Nephron progenitor cell (in vitro differentiated cells): ENCODE measurements around the gene CACNB4.
"Not testable (repeated sequence)": the region's sequence is repeated elsewhere in the genome, so short reads cannot be mapped to it uniquely, and the experiment has no call there.

Source experiments
- DNase-seq: peaks from one replicate; pipeline ENCODE4 v3.0.0; 2021
- H3K27ac Mint-ChIP-seq: 2 replicates; pipeline ENCODE4 v1.8.0; 2021; ENCODE audit warnings: mild to moderate bottlenecking, moderate library complexity, mixed read lengths
- H3K27me3 Mint-ChIP-seq: 2 replicates; pipeline ENCODE4 v1.8.0; 2021; ENCODE audit warnings: mild to moderate bottlenecking, low read depth, mixed read lengths; ENCODE audit not compliant: poor library complexity
- H3K36me3 Mint-ChIP-seq: 2 replicates; pipeline ENCODE4 v1.8.0; 2021; ENCODE audit warnings: low read depth, mixed read lengths
- H3K4me1 Mint-ChIP-seq: 2 replicates; pipeline ENCODE4 v1.8.0; 2021; ENCODE audit warnings: mixed read lengths
- H3K4me3 Mint-ChIP-seq: 2 replicates; pipeline ENCODE4 v1.8.0; 2021; ENCODE audit warnings: mild to moderate bottlenecking, moderate library complexity, mixed read lengths
- H3K9me3 Mint-ChIP-seq: 2 replicates; pipeline ENCODE4 v1.8.0; 2021; ENCODE audit warnings: mild to moderate bottlenecking, moderate library complexity, mixed read lengths
- CTCF ChIP-seq: fragments of 200-600 bp; sonication (generic); IDR thresholded peaks from 2 replicates; pipeline ENCODE4 v1.5.0; 2021; ENCODE audit warnings: antibody characterized with exemption

The CACNB4 gene

GRCh38 chr2:152016181-152017120, 82.4 kb downstream of the CACNB4 start:
- no peak overlapping the region for H3K4me3 Mint-ChIP-seq
- no peak overlapping the region for H3K27ac Mint-ChIP-seq
- TF ChIP-seq CTCF = no peak
- no peaks in the 10 kb centered on the region for H3K4me1 Mint-ChIP-seq
- no peak for DNase-seq
- no peaks in the 10 kb centered on the region for H3K36me3 Mint-ChIP-seq
- peaks cover 10% of the 10 kb centered on the region for H3K27me3 Mint-ChIP-seq
- H3K9me3 Mint-ChIP-seq = no peaks in the 10 kb centered on the region

DNA sequence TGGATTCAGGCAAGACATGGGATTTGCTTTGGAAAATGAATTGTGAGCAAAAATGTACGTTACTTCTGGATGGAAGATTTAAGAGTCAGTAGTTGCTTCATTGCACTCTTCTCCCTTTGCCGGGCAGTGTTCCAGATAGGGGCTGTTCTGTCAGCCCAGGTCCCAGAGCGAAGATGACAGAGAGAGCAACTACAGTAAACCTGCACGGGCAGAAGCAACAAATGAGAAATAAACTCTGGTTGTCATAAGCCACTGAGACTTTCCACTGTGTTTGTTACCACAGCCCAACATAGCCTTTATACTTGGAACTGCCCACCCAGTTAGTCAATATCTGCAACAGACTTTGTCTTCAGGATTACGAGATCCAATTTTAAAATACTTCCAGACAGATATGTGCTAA, 83.3 kb downstream of the CACNB4 start:
- H3K36me3 Mint-ChIP-seq = no peaks in the 10 kb centered on the region
- TF ChIP-seq CTCF = no peak
- H3K27ac Mint-ChIP-seq = no peak overlapping the region
- no peaks in the 10 kb centered on the region for H3K9me3 Mint-ChIP-seq
- DNase-seq = no peak
- H3K4me1 Mint-ChIP-seq = no peaks in the 10 kb centered on the region
- H3K27me3 Mint-ChIP-seq = peaks cover 10% of the 10 kb centered on the region
- no peak overlapping the region for H3K4me3 Mint-ChIP-seq

DNA sequence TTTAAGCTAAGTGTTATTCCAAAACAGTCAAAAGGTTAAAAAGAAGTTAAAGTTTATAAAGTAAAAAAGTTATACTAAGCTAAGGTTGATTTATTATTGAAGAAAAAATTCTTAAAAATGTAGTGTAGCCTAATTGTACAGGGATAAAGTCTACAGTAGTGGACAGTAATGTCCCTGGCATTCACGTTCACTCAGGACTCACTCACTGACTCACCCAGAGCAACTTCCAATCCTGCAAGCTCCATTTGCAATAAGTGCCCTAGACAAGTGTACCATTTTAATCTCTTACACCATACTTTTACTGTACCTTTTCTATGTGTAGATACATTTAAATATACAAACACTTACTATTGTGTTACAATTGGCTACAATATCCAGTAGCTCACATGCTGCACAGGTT, 86.1 kb downstream of the CACNB4 start:
- H3K9me3 Mint-ChIP-seq = no peaks in the 10 kb centered on the region
- H3K4me1 Mint-ChIP-seq = no peaks in the 10 kb centered on the region
- TF ChIP-seq CTCF = no peak
- H3K27me3 Mint-ChIP-seq = no peaks in the 10 kb centered on the region
- H3K27ac Mint-ChIP-seq = no peak overlapping the region
- no peak for DNase-seq
- no peaks in the 10 kb centered on the region for H3K36me3 Mint-ChIP-seq
- no peak overlapping the region for H3K4me3 Mint-ChIP-seq

GRCh38 chr2:152011724-152012123, 87.1 kb downstream of the CACNB4 start:
- H3K9me3 Mint-ChIP-seq = no peaks in the 10 kb centered on the region
- no peak overlapping the region for H3K4me3 Mint-ChIP-seq
- no peak for TF ChIP-seq CTCF

DNA sequence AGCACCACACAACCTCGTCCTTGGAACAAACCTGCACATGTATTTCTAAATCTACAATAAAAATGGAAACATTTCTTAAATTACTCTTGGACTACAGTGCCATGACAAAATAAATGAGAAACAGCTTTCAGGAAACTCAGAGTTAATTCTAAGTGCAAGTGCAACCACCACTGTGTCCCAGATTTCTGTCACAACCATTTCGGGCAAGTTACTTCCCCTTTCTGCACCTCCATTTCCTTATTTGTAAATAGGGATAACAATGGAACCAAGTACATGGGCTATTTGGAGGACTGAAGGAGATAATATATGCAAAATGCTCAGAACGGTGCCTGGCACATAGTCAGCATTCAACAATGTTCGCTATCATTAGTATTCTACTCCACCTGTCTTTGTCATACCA, 93.2 kb downstream of the CACNB4 start:
- Mint-ChIP-seq H3K4me1 (peaks cover 17% of the 10 kb centered on the region), H3K27ac (no peak overlapping the region), H3K4me3 (no peak overlapping the region), H3K27me3 (no peaks in the 10 kb centered on the region), H3K36me3 (no peaks in the 10 kb centered on the region), H3K9me3 (no peaks in the 10 kb centered on the region)
- DNase-seq = no peak
- no peak for TF ChIP-seq CTCF

More at GRCh38 chr2:152011724-152012123, 87.1 kb downstream of the CACNB4 start:
- no peak overlapping the region for H3K27ac Mint-ChIP-seq
- H3K36me3 Mint-ChIP-seq = no peaks in the 10 kb centered on the region
- H3K27me3 Mint-ChIP-seq = no peaks in the 10 kb centered on the region
- no peak for DNase-seq
- H3K4me1 Mint-ChIP-seq = no peaks in the 10 kb centered on the region

GRCh38 chr2:152003283-152003682, 95.6 kb downstream of the CACNB4 start:
- peaks cover 26% of the 10 kb centered on the region for H3K4me1 Mint-ChIP-seq
- not testable (repeated sequence) for H3K9me3 Mint-ChIP-seq, H3K27me3 Mint-ChIP-seq, DNase-seq, H3K4me3 Mint-ChIP-seq, H3K36me3 Mint-ChIP-seq, H3K27ac Mint-ChIP-seq
